Measurements from ENCODE around the gene DGKH. TPM values are rescaled to one million over a fixed set of nuclear protein-coding genes. Genes with fewer than 3 reads are reported as not detected.
A peak's percentile ranks its signal among the peaks of the same experiment; 100 is the strongest.

DGKH gene
- total RNA-seq, result 10 to 100 TPM; 15.3 to 19.2 TPM

- no peak for DNase-seq
- peak; percentile 44 to 54 for ATAC-seq (replicated peaks in 1 of 2)
- H3K36me3 Mint-ChIP-seq (ENCODE audit: insufficient read depth in 2 of 2), result peaks cover 2 to 4% of the 10 kb centered on the region in 2 donors
- no peaks in the 10 kb centered on the region for H3K9me3 Mint-ChIP-seq
- peaks cover 39% of the 10 kb centered on the region for H3K4me1 Mint-ChIP-seq (ENCODE audit: low read depth)
- peak within 1 kb of the TSS; percentile 91 to 92 for H3K4me3 Mint-ChIP-seq
- peaks cover 10% of the 10 kb centered on the region for H3K27me3 Mint-ChIP-seq (ENCODE audit: low read depth)
- H3K27ac Mint-ChIP-seq, result peak within 1 kb of the TSS; percentile 39
Observed at GRCh38 chr13:42048342-42048683, at the start of gene DGKH. TSS of gene DGKH (plus strand) at chr13:42048648. CDS start at chr13:42048774, 126 bp downstream.

- DNase-seq (no peak), ATAC-seq (replicated peaks in 1 of 2) (no peak)
- H3K36me3 Mint-ChIP-seq (ENCODE audit: insufficient read depth in 2 of 2), result no peaks in the 10 kb centered on the region
- H3K27me3 Mint-ChIP-seq (ENCODE audit: low read depth), result peaks cover 34% of the 10 kb centered on the region
- no peak overlapping the region for H3K4me3 Mint-ChIP-seq
- no peaks in the 10 kb centered on the region for H3K9me3 Mint-ChIP-seq
- no peaks in the 10 kb centered on the region for H3K4me1 Mint-ChIP-seq (ENCODE audit: low read depth)
- H3K27ac Mint-ChIP-seq, result no peak overlapping the region
Observed at GRCh38 chr13:42000846-42001245, 47.6 kb upstream of the DGKH start.

- Mint-ChIP-seq H3K4me3 (no peak overlapping the region), H3K4me1 (ENCODE audit: low read depth) (no peaks in the 10 kb centered on the region), H3K9me3 (no peaks in the 10 kb centered on the region), H3K27ac (no peak overlapping the region), H3K27me3 (ENCODE audit: low read depth) (peaks cover 37% of the 10 kb centered on the region), H3K36me3 (ENCODE audit: insufficient read depth in 2 of 2) (no peaks in the 10 kb centered on the region)
- ATAC-seq (replicated peaks in 1 of 2) (no peak), DNase-seq (no peak)
Observed at GRCh38 chr13:42001580-42001979, 46.9 kb upstream of the DGKH start.

- Mint-ChIP-seq H3K27me3 (ENCODE audit: low read depth) (peaks cover 37% of the 10 kb centered on the region), H3K27ac (no peak overlapping the region), H3K36me3 (ENCODE audit: insufficient read depth in 2 of 2) (no peaks in the 10 kb centered on the region), H3K4me3 (no peak overlapping the region), H3K9me3 (no peaks in the 10 kb centered on the region), H3K4me1 (ENCODE audit: low read depth) (no peaks in the 10 kb centered on the region)
- ATAC-seq (replicated peaks in 1 of 2) (no peak), DNase-seq (no peak)
Observed at GRCh38 chr13:42002066-42002465, 46.4 kb upstream of the DGKH start.

GRCh38 chr13:42007844-42008243, 40.6 kb upstream of the DGKH start:
- no peak for DNase-seq
- Mint-ChIP-seq H3K9me3 (no peaks in the 10 kb centered on the region), H3K4me3 (no peak overlapping the region)

GRCh38 chr13:42009057-42009456, 39.4 kb upstream of the DGKH start:
- DNase-seq, result no peak
- no peaks in the 10 kb centered on the region for H3K36me3 Mint-ChIP-seq (ENCODE audit: insufficient read depth in 2 of 2)
- ATAC-seq (replicated peaks in 1 of 2), result no peak
- H3K27me3 Mint-ChIP-seq (ENCODE audit: low read depth), result peaks cover 20% of the 10 kb centered on the region
- no peak overlapping the region for H3K27ac Mint-ChIP-seq
- H3K4me1 Mint-ChIP-seq (ENCODE audit: low read depth), result no peaks in the 10 kb centered on the region
- no peaks in the 10 kb centered on the region for H3K9me3 Mint-ChIP-seq
- no peak overlapping the region for H3K4me3 Mint-ChIP-seq

More at GRCh38 chr13:42007844-42008243, 40.6 kb upstream of the DGKH start:
- ATAC-seq (replicated peaks in 1 of 2), result no peak
- no peak overlapping the region for H3K27ac Mint-ChIP-seq
- H3K4me1 Mint-ChIP-seq (ENCODE audit: low read depth), result no peaks in the 10 kb centered on the region
- no peaks in the 10 kb centered on the region for H3K36me3 Mint-ChIP-seq (ENCODE audit: insufficient read depth in 2 of 2)
- H3K27me3 Mint-ChIP-seq (ENCODE audit: low read depth), result peaks cover 20% of the 10 kb centered on the region

- no peaks in the 10 kb centered on the region for H3K4me1 Mint-ChIP-seq (ENCODE audit: low read depth)
- no peaks in the 10 kb centered on the region for H3K9me3 Mint-ChIP-seq
- H3K4me3 Mint-ChIP-seq, result no peak overlapping the region
- ATAC-seq (replicated peaks in 1 of 2), result no peak
- peaks cover 27% of the 10 kb centered on the region for H3K27me3 Mint-ChIP-seq (ENCODE audit: low read depth)
- no peaks in the 10 kb centered on the region for H3K36me3 Mint-ChIP-seq (ENCODE audit: insufficient read depth in 2 of 2)
- no peak overlapping the region for H3K27ac Mint-ChIP-seq
- DNase-seq, result no peak
Observed at GRCh38 chr13:42011601-42012350, 36.7 kb upstream of the DGKH start.

- no peaks in the 10 kb centered on the region for H3K9me3 Mint-ChIP-seq
Observed at GRCh38 chr13:42014119-42014518, 34.3 kb upstream of the DGKH start.

GRCh38 chr13:42017264-42017663, 31.2 kb upstream of the DGKH start:
- Mint-ChIP-seq H3K27ac (no peak overlapping the region), H3K36me3 (ENCODE audit: insufficient read depth in 2 of 2) (no peaks in the 10 kb centered on the region), H3K4me3 (no peak overlapping the region), H3K27me3 (ENCODE audit: low read depth) (peaks cover 33% of the 10 kb centered on the region), H3K9me3 (no peaks in the 10 kb centered on the region), H3K4me1 (ENCODE audit: low read depth) (no peaks in the 10 kb centered on the region)
- DNase-seq (no peak), ATAC-seq (replicated peaks in 1 of 2) (no peak)

More at GRCh38 chr13:42014119-42014518, 34.3 kb upstream of the DGKH start:
- no peaks in the 10 kb centered on the region for H3K36me3 Mint-ChIP-seq (ENCODE audit: insufficient read depth in 2 of 2)
- no peak overlapping the region for H3K27ac Mint-ChIP-seq
- H3K27me3 Mint-ChIP-seq (ENCODE audit: low read depth), result peaks cover 40% of the 10 kb centered on the region
- no peak for DNase-seq
- H3K4me3 Mint-ChIP-seq, result no peak overlapping the region
- ATAC-seq (replicated peaks in 1 of 2), result no peak
- H3K4me1 Mint-ChIP-seq (ENCODE audit: low read depth), result no peaks in the 10 kb centered on the region

- Mint-ChIP-seq H3K36me3 (ENCODE audit: insufficient read depth in 2 of 2) (no peaks in the 10 kb centered on the region), H3K4me3 (no peak overlapping the region), H3K27me3 (ENCODE audit: low read depth) (peaks cover 14% of the 10 kb centered on the region), H3K4me1 (ENCODE audit: low read depth) (no peaks in the 10 kb centered on the region), H3K9me3 (no peaks in the 10 kb centered on the region), H3K27ac (no peak overlapping the region)
- no peak for ATAC-seq (replicated peaks in 1 of 2)
- DNase-seq, result no peak
Observed at GRCh38 chr13:42021851-42022250, 26.6 kb upstream of the DGKH start.

- DNase-seq, result no peak
- ATAC-seq (replicated peaks in 1 of 2), result no peak
- Mint-ChIP-seq H3K4me1 (ENCODE audit: low read depth) (no peaks in the 10 kb centered on the region), H3K27me3 (ENCODE audit: low read depth) (peaks cover 14% of the 10 kb centered on the region), H3K27ac (no peak overlapping the region), H3K4me3 (no peak overlapping the region), H3K36me3 (ENCODE audit: insufficient read depth in 2 of 2) (no peaks in the 10 kb centered on the region), H3K9me3 (no peaks in the 10 kb centered on the region)
Observed at GRCh38 chr13:42022336-42022735, 26.1 kb upstream of the DGKH start.

GRCh38 chr13:42022796-42023493, 25.5 kb upstream of the DGKH start:
- Mint-ChIP-seq H3K27me3 (ENCODE audit: low read depth) (peaks cover 9% of the 10 kb centered on the region), H3K4me1 (ENCODE audit: low read depth) (no peaks in the 10 kb centered on the region), H3K27ac (no peak overlapping the region), H3K4me3 (no peak overlapping the region), H3K36me3 (ENCODE audit: insufficient read depth in 2 of 2) (no peaks in the 10 kb centered on the region), H3K9me3 (no peaks in the 10 kb centered on the region)
- DNase-seq (no peak), ATAC-seq (replicated peaks in 1 of 2) (no peak)

- no peak overlapping the region for H3K27ac Mint-ChIP-seq
- H3K36me3 Mint-ChIP-seq (ENCODE audit: insufficient read depth in 2 of 2), result no peaks in the 10 kb centered on the region
- ATAC-seq (replicated peaks in 1 of 2) (no peak), DNase-seq (no peak)
- H3K27me3 Mint-ChIP-seq (ENCODE audit: low read depth), result peaks cover 14% of the 10 kb centered on the region
- H3K9me3 Mint-ChIP-seq, result no peaks in the 10 kb centered on the region
- no peak overlapping the region for H3K4me3 Mint-ChIP-seq
- no peaks in the 10 kb centered on the region for H3K4me1 Mint-ChIP-seq (ENCODE audit: low read depth)
Observed at GRCh38 chr13:42027286-42027685, 21.2 kb upstream of the DGKH start.
